Measurements from ENCODE around the gene ZFP30.

- TF ChIP-seq CTCF (conservative IDR thresholded peaks at IDR 0.05 in 1 of 2, IDR thresholded peaks at IDR 0.05 in 1 of 2; ENCODE audit: extremely low read depth in 1 of 2, insufficient read depth in 1 of 2, low read depth in 1 of 2, low read length in 2 of 2) = no peak
- TF ChIP-seq EZH2 (IDR thresholded peaks at IDR 0.05; ENCODE audit: borderline replicate concordance, low read length) = no peak
These were observed 83.1 kb downstream of the ZFP30 start for GRCh38 chr19:37572203-37572602.

Data from mammary epithelial cell (primary cell).